HEK293 (cell line): ENCODE results near the gene CUL3.
"Not testable (repeated sequence)": the region's sequence is repeated elsewhere in the genome, so short reads cannot be mapped to it uniquely, and the experiment has no call there.

Source experiments
- CTCF ChIP-seq: fragments of 450-650 bp; formaldehyde crosslinking; IDR thresholded peaks from 2 replicates; pipeline ENCODE4 v1.5.1; 2016; ENCODE audit warnings: missing biosample characterization, missing genetic modification characterization
- FEZF1 ChIP-seq: fragments of 450-650 bp; formaldehyde crosslinking; IDR thresholded peaks from 2 replicates; pipeline ENCODE4 v1.5.1; 2016; ENCODE audit warnings: missing biosample characterization, missing genetic modification characterization
- KLF9 ChIP-seq: fragments of 450-650 bp; formaldehyde crosslinking; IDR thresholded peaks from 2 replicates; pipeline ENCODE4 v1.5.1; 2016; ENCODE audit warnings: missing biosample characterization, missing genetic modification characterization, low read depth
- REST ChIP-seq: fragments of 450-650 bp; formaldehyde crosslinking; IDR thresholded peaks from 2 replicates; pipeline ENCODE4 v1.5.1; 2016; ENCODE audit warnings: missing biosample characterization, missing genetic modification characterization
- ZBTB20 ChIP-seq: fragments of 450-650 bp; formaldehyde crosslinking; IDR thresholded peaks from 2 replicates; pipeline ENCODE4 v1.5.1; 2016; ENCODE audit warnings: missing biosample characterization, missing genetic modification characterization
- ZBTB21 ChIP-seq: fragments of 450-650 bp; formaldehyde crosslinking; IDR thresholded peaks from 2 replicates; pipeline ENCODE4 v1.5.1; 2017; ENCODE audit warnings: missing biosample characterization, missing genetic modification characterization
- ZBTB26 ChIP-seq: fragments of 450-650 bp; formaldehyde crosslinking; optimal IDR thresholded peaks from 2 replicates; pipeline ENCODE3; 2016; ENCODE audit warnings: missing biosample characterization, mild to moderate bottlenecking, missing genetic modification characterization
- ZNF138 ChIP-seq: fragments of 450-650 bp; formaldehyde crosslinking; IDR thresholded peaks from 2 replicates; pipeline ENCODE4 v1.5.1; 2016; ENCODE audit warnings: missing biosample characterization, missing genetic modification characterization, borderline replicate concordance
- ZNF18 ChIP-seq: fragments of 450-650 bp; formaldehyde crosslinking; IDR thresholded peaks from 2 replicates; pipeline ENCODE4 v1.5.1; 2016; ENCODE audit warnings: missing biosample characterization, missing genetic modification characterization
- ZNF280C ChIP-seq: fragments of 450-650 bp; formaldehyde crosslinking; IDR thresholded peaks from 2 replicates; pipeline ENCODE4 v1.5.1; 2016; ENCODE audit warnings: missing biosample characterization, missing genetic modification characterization
- ZNF292 ChIP-seq: fragments of 450-650 bp; formaldehyde crosslinking; IDR thresholded peaks from 2 replicates; pipeline ENCODE4 v1.5.1; 2016; ENCODE audit warnings: low read depth, missing biosample characterization, missing genetic modification characterization, borderline replicate concordance
- ZNF501 ChIP-seq: fragments of 450-650 bp; formaldehyde crosslinking; IDR thresholded peaks from 2 replicates; pipeline ENCODE4 v1.5.1; 2016; ENCODE audit warnings: missing biosample characterization, missing genetic modification characterization
- ZNF513 ChIP-seq: fragments of 450-650 bp; IDR thresholded peaks from 2 replicates; pipeline ENCODE4 v1.5.1; 2018; ENCODE audit warnings: missing biosample characterization, missing genetic modification characterization
- ZNF549 ChIP-seq: fragments of 450-650 bp; IDR thresholded peaks from 2 replicates; pipeline ENCODE4 v1.5.1; 2018; ENCODE audit warnings: missing biosample characterization, missing genetic modification characterization, mild to moderate bottlenecking, inconsistent platforms, moderate library complexity

- TF ChIP-seq CTCF (tag by site-specific recombination); ZNF138 (tag by site-specific recombination); ZNF280C (tag by site-specific recombination); ZNF292; ZBTB20 (tag by site-specific recombination); ZBTB26; REST (tag by site-specific recombination); ZNF18 (tag by site-specific recombination); KLF9; ZNF513 (tag by site-specific recombination); ZNF549 (tag by site-specific recombination); ZNF501 (tag by site-specific recombination); ZBTB21 (tag by site-specific recombination); FEZF1 (tag by site-specific recombination): not testable (repeated sequence)
Measured at GRCh38 chr2:224487940-224488339, 97.2 kb downstream of the CUL3 start.
